Cortex of kidney (tissue), 1 donor: ENCODE measurements around the gene MMEL1.
"Not testable (repeated sequence)": the region's sequence is repeated elsewhere in the genome, so short reads cannot be mapped to it uniquely, and the experiment has no call there.

Experiments used
- DNase-seq: peaks from one replicate; lab custom pipeline; 2025; lab: John Stamatoyannopoulos, UW

MMEL1 gene

GRCh38 chr1:2590233-2591141, 42.3 kb downstream of the MMEL1 start:
- DNase-seq = no peak

- DNase-seq = no peak
Measured at GRCh38 chr1:2589431-2590232, 43.2 kb downstream of the MMEL1 start.

- DNase-seq = no peak
Measured at GRCh38 chr1:2588661-2589430, 44.0 kb downstream of the MMEL1 start.

GRCh38 chr1:2587860-2588571, 44.8 kb downstream of the MMEL1 start:
- DNase-seq = no peak

GRCh38 chr1:2587071-2587859, 45.6 kb downstream of the MMEL1 start:
- DNase-seq = no peak

GRCh38 chr1:2586154-2587070, 46.4 kb downstream of the MMEL1 start, which contains the start of gene PRXL2B:
Gene PRXL2B (plus strand): TSS chr1:2586777. CDS start chr1:2586886, 109 bp downstream.
- DNase-seq = peak; percentile 99

GRCh38 chr1:2585318-2586092, 47.3 kb downstream of the MMEL1 start:
- DNase-seq = no peak

- no peak for DNase-seq
Measured at GRCh38 chr1:2584686-2585317, 48.0 kb downstream of the MMEL1 start.

GRCh38 chr1:2583871-2584351, 48.9 kb downstream of the MMEL1 start:
- no peak for DNase-seq

GRCh38 chr1:2583331-2583791, 49.5 kb downstream of the MMEL1 start:
- no peak for DNase-seq

GRCh38 chr1:2582391-2582790, 50.4 kb downstream of the MMEL1 start:
- DNase-seq = no peak

- no peak for DNase-seq
Measured at GRCh38 chr1:2580691-2581090, 52.1 kb downstream of the MMEL1 start.

- DNase-seq = no peak
Measured at GRCh38 chr1:2578758-2579118, 54.1 kb downstream of the MMEL1 start.

- not testable (repeated sequence) for DNase-seq
Measured at GRCh38 chr1:2577565-2578075, 55.2 kb downstream of the MMEL1 start.

GRCh38 chr1:2575801-2576663, 56.8 kb downstream of the MMEL1 start:
- DNase-seq = no peak

GRCh38 chr1:2574350-2574749, 58.5 kb downstream of the MMEL1 start:
- no peak for DNase-seq
